D341Med (cell line): ENCODE measurements around the gene KLRC4.
"Not testable (repeated sequence)": the region's sequence is repeated elsewhere in the genome, so short reads cannot be mapped to it uniquely, and the experiment has no call there.

ENCODE experiments used
- DNase-seq: peaks from one replicate; pipeline ENCODE4 v3.0.0; 2012; ENCODE audit warnings: low spot score

The KLRC4 gene

GRCh38 chr12:10367714-10368113 is 41.8 kb downstream of the KLRC4 start:
- DNase-seq: not testable (repeated sequence)

- no peak for DNase-seq
Measured at GRCh38 chr12:10366875-10367274, 42.7 kb downstream of the KLRC4 start.

GRCh38 chr12:10365696-10366405 is 43.7 kb downstream of the KLRC4 start:
- DNase-seq: no peak

GRCh38 chr12:10364815-10365622 is 44.5 kb downstream of the KLRC4 start:
- peak; percentile 41 for DNase-seq

GRCh38 chr12:10363914-10364814 is 45.4 kb downstream of the KLRC4 start:
- no peak for DNase-seq

- no peak for DNase-seq
Measured at GRCh38 chr12:10363658-10363913, 46.0 kb downstream of the KLRC4 start.

- no peak for DNase-seq
Measured at GRCh38 chr12:10362828-10363657, 46.5 kb downstream of the KLRC4 start.

- no peak for DNase-seq
Measured at GRCh38 chr12:10362325-10362724, 47.2 kb downstream of the KLRC4 start.

- no peak for DNase-seq
Measured at GRCh38 chr12:10361622-10362021, 47.9 kb downstream of the KLRC4 start.

GRCh38 chr12:10361084-10361483 is 48.5 kb downstream of the KLRC4 start:
- DNase-seq: no peak

GRCh38 chr12:10358969-10359368 is 50.6 kb downstream of the KLRC4 start:
- no peak for DNase-seq

GRCh38 chr12:10358131-10358530 is 51.4 kb downstream of the KLRC4 start:
- DNase-seq: no peak
